Prostate gland (tissue), 2 donors: ENCODE measurements around the gene KSR2.

ENCODE experiments used
- CTCF ChIP-seq, 4 experiments: fragments of 200-600 bp in 2 of 4; fragments of 450-650 bp in 2 of 4; sonication (generic) in 2 of 4; IDR thresholded peaks; 1 replicate in 3 of 4; 2 replicates in 1 of 4; pipeline ENCODE4 v1.5.1; 2016 to 2019; ENCODE audit warnings: antibody characterized with exemption in 4 of 4, mild to moderate bottlenecking in 2 of 4, moderate library complexity in 2 of 4
- POLR2A ChIP-seq: fragments of 450-650 bp; IDR thresholded peaks from one replicate; pipeline ENCODE4 v1.6.1; 2016; ENCODE audit warnings: antibody characterized with exemption, mild to moderate bottlenecking

- TF ChIP-seq CTCF (IDR thresholded peaks at IDR 0.05) (no peak), POLR2A (no peak)
These were observed 502.0 kb downstream of the KSR2 start for GRCh38 chr12:117466677-117467362.
